IMR-90 (cell line): ENCODE results near the gene TPRKB. TPM values are rescaled to one million over a fixed set of nuclear protein-coding genes. Genes with fewer than 3 reads are reported as not detected.

ENCODE experiments used
- ATAC-seq: fragments of 200-7000 bp; cut with Tn5 transposase; 2 replicates; pipeline ENCODE4 v1.9.1; 2020; ENCODE audit warnings: low read depth, mild to moderate bottlenecking, moderate library complexity
- BruUV-seq: library from RNA; stranded (reverse); fragments of 400-500 nt; replicated peaks from 2 replicates; lab custom pipeline; 2021; lab: Mats Ljungman, UMichigan
- CTCF ChIA-PET: fragments of 300-600 bp; formaldehyde crosslinking; extraction: SDS; loops from one replicate; lab custom pipeline; 2021; ENCODE audit warnings: antibody characterized with exemption; lab: Yijun Ruan, JAX
- POLR2A ChIA-PET: fragments of 300-600 bp; sonication (Branson Sonifier 250); formaldehyde crosslinking; loops from one replicate; lab custom pipeline; 2022; ENCODE audit warnings: antibody characterized with exemption; ENCODE audit not compliant: unreplicated experiment; lab: Charles Lee
- DNase-seq: peaks from one replicate; pipeline ENCODE4 v3.0.0; 2013
- H2AFZ ChIP-seq: replicated peaks from 2 replicates; pipeline ENCODE3; 2013; ENCODE audit warnings: low read length, mild to moderate bottlenecking; ENCODE audit not compliant: poor library complexity
- H2AK5ac ChIP-seq: 2 replicates; pipeline ENCODE4 v1.6.1; 2013; ENCODE audit warnings: low read depth, low read length, inconsistent platforms
- H2AK9ac ChIP-seq: replicated peaks from 2 replicates; pipeline ENCODE3; 2013; ENCODE audit warnings: mild to moderate bottlenecking, low read depth, low read length, moderate library complexity; ENCODE audit not compliant: poor library complexity
- H2BK120ac ChIP-seq: 2 replicates; pipeline ENCODE4 v1.6.1; 2013; ENCODE audit warnings: low read depth, low read length, inconsistent platforms
- H2BK15ac ChIP-seq: 3 replicates; pipeline ENCODE4 v1.6.1; 2013; ENCODE audit warnings: low read depth, low read length, inconsistent platforms
- H2BK20ac ChIP-seq: 2 replicates; pipeline ENCODE4 v1.6.1; 2013; ENCODE audit warnings: low read depth, mild to moderate bottlenecking, inconsistent platforms, low read length, moderate library complexity
- H2BK5ac ChIP-seq: 2 replicates; pipeline ENCODE4 v1.6.1; 2013; ENCODE audit warnings: mild to moderate bottlenecking, low read depth, low read length, inconsistent platforms; ENCODE audit not compliant: poor library complexity, severe bottlenecking
- H3K14ac ChIP-seq: replicated peaks from 2 replicates; pipeline ENCODE4 v1.6.1; 2013; ENCODE audit warnings: low read depth, low read length, inconsistent platforms
- H3K18ac ChIP-seq: 2 replicates; pipeline ENCODE4 v1.6.1; 2013; ENCODE audit warnings: low read depth, low read length, control low read depth
- H3K23ac ChIP-seq: 2 replicates; pipeline ENCODE4 v1.6.1; 2013; ENCODE audit warnings: low read depth, low read length, inconsistent platforms
- H3K27ac ChIP-seq: 2 replicates; pipeline ENCODE4 v1.5.1; 2013; ENCODE audit warnings: mild to moderate bottlenecking, control low read depth, low read length; ENCODE audit not compliant: insufficient read depth
- H3K27me3 ChIP-seq: 2 replicates; pipeline ENCODE4 v1.6.1; 2013; ENCODE audit warnings: low read length; ENCODE audit not compliant: control insufficient read depth, insufficient read depth
- H3K36me3 ChIP-seq: 2 replicates; pipeline ENCODE4 v1.6.1; 2013; ENCODE audit warnings: low read length, mixed read lengths; ENCODE audit not compliant: control insufficient read depth, insufficient read depth
- H3K4ac ChIP-seq: 2 replicates; pipeline ENCODE4 v1.6.1; 2013; ENCODE audit warnings: low read depth, low read length, inconsistent platforms
- H3K4me1 ChIP-seq: 2 replicates; pipeline ENCODE4 v1.6.1; 2013; ENCODE audit warnings: low read length, mixed read lengths; ENCODE audit not compliant: control insufficient read depth, insufficient read depth
- H3K4me2 ChIP-seq: 2 replicates; pipeline ENCODE4 v1.6.1; 2013; ENCODE audit warnings: low read depth, mild to moderate bottlenecking, control low read depth, low read length, moderate library complexity
- H3K4me3 ChIP-seq: 2 replicates; pipeline ENCODE4 v1.5.1; 2013; ENCODE audit warnings: low read depth, mild to moderate bottlenecking, control low read depth, low read length, moderate library complexity; ENCODE audit not compliant: insufficient read depth
- H3K56ac ChIP-seq: 2 replicates; pipeline ENCODE4 v1.6.1; 2013; ENCODE audit warnings: low read length, inconsistent platforms; ENCODE audit not compliant: insufficient read depth; ENCODE audit errors: extremely low read depth
- H3K79me1 ChIP-seq, 2 experiments: 2 replicates each; pipeline ENCODE4 v1.6.1; 2013; ENCODE audit warnings: low read length in 2 of 2, inconsistent platforms in 1 of 2, low read depth in 1 of 2
- H3K9ac ChIP-seq: 2 replicates; pipeline ENCODE4 v1.6.1; 2013; ENCODE audit warnings: low read depth, low read length, control low read depth
- H3K9me1 ChIP-seq: 2 replicates; pipeline ENCODE4 v1.6.1; 2013; ENCODE audit warnings: low read length, inconsistent platforms; ENCODE audit not compliant: insufficient read depth
- H3K9me3 ChIP-seq: 2 replicates; pipeline ENCODE4 v1.6.1; 2013; ENCODE audit warnings: low read length; ENCODE audit not compliant: control insufficient read depth, insufficient read depth
- H4K20me1 ChIP-seq: 2 replicates; pipeline ENCODE4 v1.6.1; 2013; ENCODE audit warnings: low read length, inconsistent platforms; ENCODE audit not compliant: insufficient read depth
- H4K5ac ChIP-seq: 2 replicates; pipeline ENCODE4 v1.6.1; 2013; ENCODE audit warnings: mild to moderate bottlenecking, low read depth, low read length, control low read depth
- H4K8ac ChIP-seq, 2 experiments: 2 replicates each; pipeline ENCODE4 v1.6.1; 2013; ENCODE audit warnings: low read depth in 2 of 2, low read length in 2 of 2, control low read depth in 1 of 2, inconsistent platforms in 1 of 2
- H4K91ac ChIP-seq: 2 replicates; pipeline ENCODE4 v1.6.1; 2013; ENCODE audit warnings: low read depth, low read length, inconsistent platforms; ENCODE audit not compliant: insufficient read depth
- BHLHE40 ChIP-seq: fragments of 150-350 bp; IDR thresholded peaks from 2 replicates; pipeline ENCODE4 v1.6.1; 2016; ENCODE audit warnings: mild to moderate bottlenecking, low read depth, low read length
- CEBPB ChIP-seq: IDR thresholded peaks from 2 replicates; pipeline ENCODE4 v1.6.1; 2012; ENCODE audit warnings: low read depth, low read length, improper control_type of control experiment
- CHD1 ChIP-seq: IDR thresholded peaks from 2 replicates; pipeline ENCODE4 v1.6.1; 2012; ENCODE audit warnings: low read depth, low read length, improper control_type of control experiment
- CTCF ChIP-seq: conservative IDR thresholded peaks from 2 replicates; pipeline ENCODE4 v1.5.1; 2012; ENCODE audit warnings: mild to moderate bottlenecking, low read depth, low read length, improper control_type of control experiment
- FOS ChIP-seq: fragments of 150-350 bp; IDR thresholded peaks from 2 replicates; pipeline ENCODE4 v1.6.1; 2016; ENCODE audit warnings: low read depth, low read length
- MAFK ChIP-seq: IDR thresholded peaks from 2 replicates; pipeline ENCODE4 v1.6.1; 2012; ENCODE audit warnings: low read depth, low read length, improper control_type of control experiment
- MAZ ChIP-seq: IDR thresholded peaks from 2 replicates; pipeline ENCODE4 v1.6.1; 2012; ENCODE audit warnings: low read depth, mild to moderate bottlenecking, low read length, improper control_type of control experiment, moderate library complexity, borderline replicate concordance
- MXI1 ChIP-seq: IDR thresholded peaks from 2 replicates; pipeline ENCODE4 v1.6.1; 2012; ENCODE audit warnings: low read depth, mild to moderate bottlenecking, low read length, moderate library complexity, borderline replicate concordance
- NFE2L2 ChIP-seq: fragments of 150-350 bp; IDR thresholded peaks from 2 replicates; pipeline ENCODE4 v1.6.1; 2016; ENCODE audit warnings: low read depth, mild to moderate bottlenecking, low read length
- POLR2A ChIP-seq: IDR thresholded peaks from 2 replicates; pipeline ENCODE4 v1.6.1; 2012; ENCODE audit warnings: mild to moderate bottlenecking, low read depth, low read length
- RAD21 ChIP-seq: IDR thresholded peaks from 2 replicates; pipeline ENCODE4 v1.6.1; 2012; ENCODE audit warnings: low read length, improper control_type of control experiment
- RCOR1 ChIP-seq: IDR thresholded peaks from 2 replicates; pipeline ENCODE4 v1.6.1; 2012; ENCODE audit warnings: mild to moderate bottlenecking, low read length, improper control_type of control experiment; ENCODE audit not compliant: insufficient replicate concordance
- RFX5 ChIP-seq: IDR thresholded peaks from 2 replicates; pipeline ENCODE4 v1.8.0; 2012; ENCODE audit warnings: low read depth, mild to moderate bottlenecking, low read length, moderate library complexity
- SMC3 ChIP-seq: fragments of 150-350 bp; IDR thresholded peaks from 2 replicates; pipeline ENCODE4 v1.6.1; 2016; ENCODE audit warnings: low read depth, mild to moderate bottlenecking, antibody characterized with exemption, low read length, moderate library complexity
- WGBS, 2 experiments: methylation state at CpG; one replicate each; pipeline versions ENCODE4 v1.1.5 to v1.1.7; 2013; ENCODE audit warnings: missing lambda C conversion rate in 2 of 2; ENCODE audit not compliant: insufficient read length in 1 of 2; ENCODE audit errors: extremely low coverage in 2 of 2; 5-methylcytosine and 5-hydroxymethylcytosine counted together
- dilution Hi-C: fragments of 300-500 bp; cut with HindIII; formaldehyde crosslinking; loops from one replicate; pipeline ENCODE4 v1.14.3; 2018; ENCODE audit warnings: low sequenced_read_pairs; ENCODE audit not compliant: unreplicated experiment
- in situ Hi-C: fragments of 300-500 bp; cut with MboI; formaldehyde crosslinking; loops from 3 replicates; pipeline ENCODE4 v1.14.3; 2019; ENCODE audit warnings: low sequenced_read_pairs, inconsistent platforms, mixed read lengths
- intact Hi-C: fragments of 100-400 bp; cut with micrococcal nuclease; formaldehyde crosslinking; loops from 2 replicates; pipeline ENCODE4 v1.10.0; 2022
- polyA plus RNA-seq, 3 experiments: library from polyadenylated mRNA; depleted of rRNA; stranded (reverse); fragments of >200 nt; gene quantifications; 2 replicates each; pipeline ENCODE4 v1.2.3, GENCODE V29; 2012; ENCODE audit warnings: low replicate concordance in 1 of 3
- total RNA-seq: library from RNA; depleted of rRNA; stranded (reverse); fragments of >200 nt; gene quantifications from 2 replicates; pipeline ENCODE4 v1.2.3, GENCODE V29; 2012
- TF ChIP-seq, protein P1 (sequence below): fragments of 150-350 bp; IDR thresholded peaks from 2 replicates; pipeline ENCODE4 v1.6.1; 2017; ENCODE audit warnings: mild to moderate bottlenecking, antibody characterized with exemption, low read length, low read depth
- TF ChIP-seq, protein P2 (sequence below): fragments of 150-350 bp; IDR thresholded peaks from 2 replicates; pipeline ENCODE4 v1.6.1; 2016; ENCODE audit warnings: low read depth, mild to moderate bottlenecking, low read length, moderate library complexity, borderline replicate concordance

The TPRKB gene
- total and polyA plus RNA-seq, 2 of the 4 experiments (the other 2 are of a cell fraction), result 35.3 to 37.6 TPM

GRCh38 chr2:73728711-73729110 lies 8.4 kb downstream of the TPRKB start:
- no peak overlapping the region for H3K23ac ChIP-seq
- no peak overlapping the region for H2BK120ac ChIP-seq
- H3K4me1 ChIP-seq, result no peaks in the 10 kb centered on the region
- no peak for TF ChIP-seq FOS
- no peak for TF ChIP-seq RAD21
- TF ChIP-seq CEBPB, result no peak
- TF ChIP-seq CTCF, result no peak
- no peak for TF ChIP-seq POLR2A
- TF ChIP-seq RFX5, result no peak
- TF ChIP-seq, protein P1, sequence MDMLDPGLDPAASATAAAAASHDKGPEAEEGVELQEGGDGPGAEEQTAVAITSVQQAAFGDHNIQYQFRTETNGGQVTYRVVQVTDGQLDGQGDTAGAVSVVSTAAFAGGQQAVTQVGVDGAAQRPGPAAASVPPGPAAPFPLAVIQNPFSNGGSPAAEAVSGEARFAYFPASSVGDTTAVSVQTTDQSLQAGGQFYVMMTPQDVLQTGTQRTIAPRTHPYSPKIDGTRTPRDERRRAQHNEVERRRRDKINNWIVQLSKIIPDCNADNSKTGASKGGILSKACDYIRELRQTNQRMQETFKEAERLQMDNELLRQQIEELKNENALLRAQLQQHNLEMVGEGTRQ, result no peak
- TF ChIP-seq NFE2L2, result no peak
- no peak for TF ChIP-seq SMC3
- TF ChIP-seq RCOR1, result no peak
- no peak for TF ChIP-seq MAZ
- TF ChIP-seq, protein P2, sequence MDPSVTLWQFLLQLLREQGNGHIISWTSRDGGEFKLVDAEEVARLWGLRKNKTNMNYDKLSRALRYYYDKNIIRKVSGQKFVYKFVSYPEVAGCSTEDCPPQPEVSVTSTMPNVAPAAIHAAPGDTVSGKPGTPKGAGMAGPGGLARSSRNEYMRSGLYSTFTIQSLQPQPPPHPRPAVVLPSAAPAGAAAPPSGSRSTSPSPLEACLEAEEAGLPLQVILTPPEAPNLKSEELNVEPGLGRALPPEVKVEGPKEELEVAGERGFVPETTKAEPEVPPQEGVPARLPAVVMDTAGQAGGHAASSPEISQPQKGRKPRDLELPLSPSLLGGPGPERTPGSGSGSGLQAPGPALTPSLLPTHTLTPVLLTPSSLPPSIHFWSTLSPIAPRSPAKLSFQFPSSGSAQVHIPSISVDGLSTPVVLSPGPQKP, result no peak
- TF ChIP-seq BHLHE40, result no peak
- no peak for TF ChIP-seq MXI1
- TF ChIP-seq MAFK, result no peak
- TF ChIP-seq CHD1, result no peak
- H3K4me3 ChIP-seq, result no peak overlapping the region
- no peaks in the 10 kb centered on the region for H4K20me1 ChIP-seq
- H3K79me1 ChIP-seq, result no peaks in the 10 kb centered on the region
- in situ Hi-C loops, result no loop called here
- peaks cover 16% of the 10 kb centered on the region for H3K36me3 ChIP-seq
- POLR2A ChIA-PET, result no interaction called here
- DNase-seq, result no peak
- no TSS peak for BruUV-seq
- no peak overlapping the region for H3K4ac ChIP-seq
- no peak overlapping the region for H2BK5ac ChIP-seq
- H3K27me3 ChIP-seq, result no peaks in the 10 kb centered on the region
- ATAC-seq, result no peak
- no peak overlapping the region for H3K18ac ChIP-seq
- no CpG with 5 or more reads among the region's 4 CpGs for WGBS, 2 experiments
- no peak overlapping the region for H2BK15ac ChIP-seq
- no peaks in the 10 kb centered on the region for H3K9me3 ChIP-seq
- no peak overlapping the region for H4K91ac ChIP-seq
- H3K9me1 ChIP-seq, result no peaks in the 10 kb centered on the region
- H2AK5ac ChIP-seq, result no peak overlapping the region
- intact Hi-C loops, result no loop called here
- dilution Hi-C loops, result no loop called here
- no peak overlapping the region for H3K56ac ChIP-seq
- no peak overlapping the region for H2AK9ac ChIP-seq
- no peak overlapping the region for H3K27ac ChIP-seq
- no peak overlapping the region for H4K5ac ChIP-seq
- H4K8ac ChIP-seq, result no peak overlapping the region
- no peak overlapping the region for H3K4me2 ChIP-seq
- no peak overlapping the region for H3K9ac ChIP-seq
- H2BK20ac ChIP-seq, result no peak overlapping the region
- no peak overlapping the region for H2AFZ ChIP-seq
- no peak overlapping the region for H3K14ac ChIP-seq
- CTCF ChIA-PET, result no interaction called here
